ENCODE measurements around the gene RCCD1.

- TF ChIP-seq PKNOX1 (IDR thresholded peaks at IDR 0.05) (no peak), ZNF384 (IDR thresholded peaks at IDR 0.05) (no peak), FOXM1 (IDR thresholded peaks at IDR 0.05; ENCODE audit: borderline replicate concordance) (no peak), TARDBP (IDR thresholded peaks at IDR 0.05) (no peak), NFRKB (IDR thresholded peaks at IDR 0.05) (no peak), BHLHE40 (IDR thresholded peaks at IDR 0.05; ENCODE audit: borderline replicate concordance) (no peak), LEF1 (IDR thresholded peaks at IDR 0.05; ENCODE audit: borderline replicate concordance) (no peak), SP1 (IDR thresholded peaks at IDR 0.05) (no peak), SUZ12 (IDR thresholded peaks at IDR 0.05) (no peak), L3MBTL2 (conservative IDR thresholded peaks at IDR 0.05) (no peak), FOXA1 (IDR thresholded peaks at IDR 0.05) (no peak)
Observed at GRCh38 chr15:90921887-90922286, 32.8 kb upstream of the RCCD1 start.

All from HEK293T (cell line).